H9 (cell line): ENCODE measurements around the gene SPCS3. TPM values are rescaled to one million over a fixed set of nuclear protein-coding genes. Genes with fewer than 3 reads are reported as not detected.

Source experiments
- DNase-seq: peaks from one replicate; pipeline ENCODE4 v3.0.0-alpha.2; 2017
- H2AFZ ChIP-seq: one replicate; pipeline ENCODE4 v1.6.1; 2013; ENCODE audit warnings: mild to moderate bottlenecking, low read length, control low read depth, moderate library complexity
- H2AK5ac ChIP-seq: 2 replicates; pipeline ENCODE4 v1.6.1; 2013; ENCODE audit warnings: low read length, control low read depth, mixed read lengths; ENCODE audit not compliant: insufficient read length
- H2BK120ac ChIP-seq: one replicate; pipeline ENCODE4 v1.6.1; 2013; ENCODE audit warnings: low read depth, mild to moderate bottlenecking, low read length, control low read depth, inconsistent platforms; ENCODE audit not compliant: poor library complexity, severe bottlenecking
- H2BK12ac ChIP-seq: 2 replicates; pipeline ENCODE4 v1.6.1; 2013; ENCODE audit warnings: low read length, control low read depth, mixed read lengths, low read depth; ENCODE audit not compliant: insufficient read length
- H2BK15ac ChIP-seq: 2 replicates; pipeline ENCODE4 v1.6.1; 2013; ENCODE audit warnings: low read depth, low read length, control low read depth
- H2BK20ac ChIP-seq: one replicate; pipeline ENCODE4 v1.6.1; 2013; ENCODE audit warnings: low read depth, mild to moderate bottlenecking, low read length, control low read depth, inconsistent platforms; ENCODE audit not compliant: poor library complexity, severe bottlenecking
- H2BK5ac ChIP-seq: 2 replicates; pipeline ENCODE4 v1.6.1; 2013; ENCODE audit warnings: low read length, control low read depth, mixed read lengths; ENCODE audit not compliant: insufficient read length
- H3K14ac ChIP-seq: 2 replicates; pipeline ENCODE4 v1.6.1; 2013; ENCODE audit warnings: low read length, control low read depth; ENCODE audit not compliant: insufficient read depth
- H3K18ac ChIP-seq: 2 replicates; pipeline ENCODE4 v1.6.1; 2013; ENCODE audit warnings: low read depth, mild to moderate bottlenecking, mixed read lengths, low read length, control low read depth; ENCODE audit not compliant: insufficient read length
- H3K23ac ChIP-seq: 2 replicates; pipeline ENCODE4 v1.6.1; 2013; ENCODE audit warnings: low read length, control low read depth, mixed read lengths, low read depth; ENCODE audit not compliant: insufficient read length
- H3K23me2 ChIP-seq: 2 replicates; pipeline ENCODE4 v1.6.1; 2013; ENCODE audit warnings: low read depth, mild to moderate bottlenecking, mixed read lengths, low read length, control low read depth; ENCODE audit not compliant: insufficient read length, poor library complexity, severe bottlenecking
- H3K27ac ChIP-seq: 2 replicates; pipeline ENCODE4 v1.5.1; 2013; ENCODE audit warnings: low read length, control low read depth, mixed read lengths, low read depth; ENCODE audit not compliant: insufficient read length
- H3K27me3 ChIP-seq: 2 replicates; pipeline ENCODE4 v1.6.1; 2013; ENCODE audit warnings: low read length, control low read depth, inconsistent platforms; ENCODE audit not compliant: insufficient read depth
- H3K4ac ChIP-seq: 2 replicates; pipeline ENCODE4 v1.6.1; 2013; ENCODE audit warnings: low read depth, mild to moderate bottlenecking, control low read depth, inconsistent platforms, low read length, moderate library complexity
- H3K4me1 ChIP-seq: 2 replicates; pipeline ENCODE4 v1.6.1; 2013; ENCODE audit warnings: low read length, control low read depth, inconsistent platforms; ENCODE audit not compliant: insufficient read depth
- H3K4me2 ChIP-seq: 2 replicates; pipeline ENCODE4 v1.6.1; 2013; ENCODE audit warnings: low read length, control low read depth, mixed read lengths; ENCODE audit not compliant: insufficient read length, insufficient read depth
- H3K56ac ChIP-seq: 2 replicates; pipeline ENCODE4 v1.6.1; 2013; ENCODE audit warnings: low read depth, mild to moderate bottlenecking, mixed read lengths, low read length, control low read depth; ENCODE audit not compliant: insufficient read length
- H3K79me1 ChIP-seq: 2 replicates; pipeline ENCODE4 v1.6.1; 2013; ENCODE audit warnings: low read depth, mild to moderate bottlenecking, moderate library complexity, low read length, control low read depth, inconsistent platforms; ENCODE audit not compliant: insufficient read depth, poor library complexity, severe bottlenecking
- H3K79me2 ChIP-seq: 2 replicates; pipeline ENCODE4 v1.6.1; 2013; ENCODE audit warnings: low read length, control low read depth, inconsistent platforms; ENCODE audit not compliant: insufficient read depth
- H3K9ac ChIP-seq: 2 replicates; pipeline ENCODE4 v1.6.1; 2013; ENCODE audit warnings: low read length, control low read depth, mixed read lengths; ENCODE audit not compliant: insufficient read length; ENCODE audit errors: extremely low read depth
- H3K9me3 ChIP-seq: one replicate; pipeline ENCODE4 v1.6.1; 2013; ENCODE audit warnings: low read depth, low read length, inconsistent platforms; ENCODE audit not compliant: control insufficient read depth
- H3T11ph ChIP-seq: one replicate; pipeline ENCODE4 v1.6.1; 2013; ENCODE audit warnings: mild to moderate bottlenecking, low read length, control low read depth, inconsistent platforms
- H4K20me1 ChIP-seq: one replicate; pipeline ENCODE4 v1.6.1; 2013; ENCODE audit not compliant: control insufficient read depth, insufficient read length, insufficient read depth
- H4K5ac ChIP-seq: 2 replicates; pipeline ENCODE4 v1.6.1; 2013; ENCODE audit warnings: low read depth, mild to moderate bottlenecking, mixed read lengths, low read length, control low read depth; ENCODE audit not compliant: insufficient read length
- H4K8ac ChIP-seq: replicated peaks from 2 replicates; pipeline ENCODE4 v1.6.1; 2013; ENCODE audit warnings: low read length, control low read depth, mixed read lengths, low read depth; ENCODE audit not compliant: insufficient read length
- H4K91ac ChIP-seq: 2 replicates; pipeline ENCODE4 v1.6.1; 2013; ENCODE audit warnings: low read depth, mild to moderate bottlenecking, moderate library complexity, mixed read lengths, low read length, control low read depth; ENCODE audit not compliant: insufficient read length
- H3K27ac Mint-ChIP-seq, 3 experiments: 2 replicates in 2 of 3; 3 replicates in 1 of 3; pipeline ENCODE4 v1.8.0; 2020 to 2021; ENCODE audit warnings: mixed read lengths in 3 of 3, mild to moderate bottlenecking in 1 of 3, moderate library complexity in 1 of 3
- H3K27me3 Mint-ChIP-seq: 2 replicates; pipeline ENCODE4 v1.8.0; 2021; ENCODE audit warnings: low read depth, mild to moderate bottlenecking, moderate library complexity, mixed read lengths
- H3K36me3 Mint-ChIP-seq, 3 experiments: 2 replicates in 2 of 3; 3 replicates in 1 of 3; pipeline ENCODE4 v1.8.0; 2020 to 2021; ENCODE audit warnings: low read depth in 3 of 3, mixed read lengths in 3 of 3; ENCODE audit not compliant: insufficient read depth in 1 of 3
- H3K4me1 Mint-ChIP-seq, 2 experiments: 2 replicates each; pipeline ENCODE4 v1.8.0; 2020; ENCODE audit warnings: mixed read lengths in 2 of 2
- H3K4me3 Mint-ChIP-seq, 2 experiments: 2 replicates in 1 of 2; 3 replicates in 1 of 2; pipeline ENCODE4 v1.8.0; 2020 to 2021; ENCODE audit warnings: mild to moderate bottlenecking in 2 of 2, mixed read lengths in 2 of 2, moderate library complexity in 1 of 2
- H3K9me3 Mint-ChIP-seq, 2 experiments: 2 replicates in 1 of 2; 3 replicates in 1 of 2; pipeline ENCODE4 v1.8.0; 2020; ENCODE audit warnings: mild to moderate bottlenecking in 2 of 2, mixed read lengths in 2 of 2, moderate library complexity in 1 of 2
- CTCF ChIP-seq: fragments of 200-600 bp; sonication (generic); conservative IDR thresholded peaks from 3 replicates; pipeline ENCODE4 v1.8.0; 2021; ENCODE audit warnings: antibody characterized with exemption, mild to moderate bottlenecking
- WGBS: extraction: QIAGEN DNeasy Blood & Tissue Kit; methylation state at CpG from one replicate; pipeline ENCODE4 v1.1.7; 2013; ENCODE audit warnings: missing lambda C conversion rate, low lambda C conversion rate, mixed read lengths; ENCODE audit not compliant: insufficient read length; ENCODE audit errors: extremely low coverage; 5-methylcytosine and 5-hydroxymethylcytosine counted together
- total RNA-seq: library from RNA; stranded (reverse); gene quantifications from 2 replicates; pipeline ENCODE4 v1.2.1, GENCODE V29; 2021

SPCS3 gene
- total RNA-seq, 1 experiment from 2014 or later: 113 TPM

- Histone ChIP-seq H3K79me1 (no peaks in the 10 kb centered on the region), H3K23ac (no peak overlapping the region), H3K79me2 (peaks cover 13% of the 10 kb centered on the region; the same call in 1 of the 2 replicates), H3K4me2 (peak overlapping the region; percentile 81), H3K4ac (no peak overlapping the region), H3K14ac (no peak overlapping the region), H4K20me1 (no peaks in the 10 kb centered on the region), H4K5ac (no peak overlapping the region), H2BK20ac (no peak overlapping the region), H3K9me3 (no peaks in the 10 kb centered on the region), H2BK12ac (no peak overlapping the region), H3K27ac (no peak overlapping the region), H3T11ph (no peak overlapping the region), H3K56ac (no peak overlapping the region), H3K27me3 (no peaks in the 10 kb centered on the region), H4K91ac (no peak overlapping the region), H3K9ac (peak overlapping the region; percentile 70), H2BK5ac (no peak overlapping the region), H2BK15ac (no peak overlapping the region), H3K23me2 (peaks cover 11% of the 10 kb centered on the region), H2BK120ac (no peak overlapping the region), H4K8ac (no peak overlapping the region), H2AFZ (no peak overlapping the region), H2AK5ac (no peak overlapping the region), H3K4me1 (no peaks in the 10 kb centered on the region), H3K18ac (no peak overlapping the region)
- DNase-seq: no peak
- H3K27me3 Mint-ChIP-seq: no peaks in the 10 kb centered on the region
- peaks cover 0 to 4% (median 1%) of the 10 kb centered on the region in 3 experiments; a peak in 5 of 7 replicates for H3K36me3 Mint-ChIP-seq
- H3K27ac Mint-ChIP-seq: no peak overlapping the region; a peak in 1 of 7 replicates
- no peak for TF ChIP-seq CTCF
- WGBS: no CpG with 5 or more reads among the region's 6 CpGs
- H3K9me3 Mint-ChIP-seq: no peaks in the 10 kb centered on the region
- H3K4me1 Mint-ChIP-seq: peaks cover 33 to 35% of the 10 kb centered on the region in 2 experiments
- H3K4me3 Mint-ChIP-seq: peak overlapping the region; percentile 80 to 87
These were observed 1.2 kb downstream of the SPCS3 start for GRCh38 chr4:176320976-176321361.
